Stomach (tissue), 4 donors: ENCODE results near the gene LRP1B.

ENCODE experiments used
- POLR2A ChIP-seq, 4 donors: fragments of 450-650 bp; IDR thresholded peaks; one replicate each; pipeline ENCODE4 v1.6.1; 2016; ENCODE audit warnings: antibody characterized with exemption in 4 of 4, control low read depth in 2 of 4, mild to moderate bottlenecking in 1 of 4, moderate library complexity in 1 of 4
- POLR2AphosphoS5 ChIP-seq, 3 donors: sonication (generic); formaldehyde crosslinking; IDR thresholded peaks; one replicate each; pipeline ENCODE4 v1.6.1; 2016; ENCODE audit warnings: antibody characterized with exemption in 3 of 3
- TF ChIP-seq, protein P1 (sequence below), 7 experiments: fragments of 450-650 bp in 4 of 7; fragments of 200-600 bp in 3 of 7; sonication (generic) in 3 of 7; IDR thresholded peaks; one replicate each; pipeline ENCODE4 v1.5.1; 2016 to 2019; ENCODE audit warnings: antibody characterized with exemption in 7 of 7, control low read depth in 2 of 7, mild to moderate bottlenecking in 1 of 7

- TF ChIP-seq, protein P1, sequence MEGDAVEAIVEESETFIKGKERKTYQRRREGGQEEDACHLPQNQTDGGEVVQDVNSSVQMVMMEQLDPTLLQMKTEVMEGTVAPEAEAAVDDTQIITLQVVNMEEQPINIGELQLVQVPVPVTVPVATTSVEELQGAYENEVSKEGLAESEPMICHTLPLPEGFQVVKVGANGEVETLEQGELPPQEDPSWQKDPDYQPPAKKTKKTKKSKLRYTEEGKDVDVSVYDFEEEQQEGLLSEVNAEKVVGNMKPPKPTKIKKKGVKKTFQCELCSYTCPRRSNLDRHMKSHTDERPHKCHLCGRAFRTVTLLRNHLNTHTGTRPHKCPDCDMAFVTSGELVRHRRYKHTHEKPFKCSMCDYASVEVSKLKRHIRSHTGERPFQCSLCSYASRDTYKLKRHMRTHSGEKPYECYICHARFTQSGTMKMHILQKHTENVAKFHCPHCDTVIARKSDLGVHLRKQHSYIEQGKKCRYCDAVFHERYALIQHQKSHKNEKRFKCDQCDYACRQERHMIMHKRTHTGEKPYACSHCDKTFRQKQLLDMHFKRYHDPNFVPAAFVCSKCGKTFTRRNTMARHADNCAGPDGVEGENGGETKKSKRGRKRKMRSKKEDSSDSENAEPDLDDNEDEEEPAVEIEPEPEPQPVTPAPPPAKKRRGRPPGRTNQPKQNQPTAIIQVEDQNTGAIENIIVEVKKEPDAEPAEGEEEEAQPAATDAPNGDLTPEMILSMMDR (IDR thresholded peaks at IDR 0.05): no peak
- TF ChIP-seq POLR2AphosphoS5 (IDR thresholded peaks at IDR 0.05) (no peak), POLR2A (IDR thresholded peaks at IDR 0.05) (no peak)
Measured at GRCh38 chr2:140506606-140507005, 1624.2 kb downstream of the LRP1B start.
